Kidney tubule cell (primary cell): ENCODE results near the gene CSNK2A1.

Source experiments
- DNase-seq: peaks from one replicate; pipeline ENCODE4 v3.0.0-alpha.2; 2018; ENCODE audit warnings: low spot score

CSNK2A1 gene

GRCh38 chr20:430091-430999 is 113.2 kb downstream of the CSNK2A1 start:
- no peak for DNase-seq

- no peak for DNase-seq
These were observed 114.9 kb downstream of the CSNK2A1 start for GRCh38 chr20:428658-429200.

- no peak for DNase-seq
These were observed 115.5 kb downstream of the CSNK2A1 start for GRCh38 chr20:427849-428657.

GRCh38 chr20:427401-427800 is 116.2 kb downstream of the CSNK2A1 start:
- DNase-seq, result no peak

GRCh38 chr20:426566-426965 is 117.0 kb downstream of the CSNK2A1 start:
- DNase-seq, result no peak
